Heart left ventricle (tissue), 16 donors: Measurements from ENCODE around the gene MED27. TPM values are rescaled to one million over a fixed set of nuclear protein-coding genes. Genes with fewer than 3 reads are reported as not detected.

Experiments
- ATAC-seq, 4 donors: fragments of 200-7000 bp; cut with Tn5 transposase; one replicate each; pipeline ENCODE4 v1.9.1; 2020 to 2022; ENCODE audit warnings: moderate library complexity in 4 of 4, mild to moderate bottlenecking in 3 of 4, moderate number of reproducible peaks in 1 of 4
- DNase-seq, 5 donors: peaks; one replicate each; pipeline ENCODE4 v3.0.0-alpha.2; 2020
- H3K27ac ChIP-seq, 12 donors: fragments of 200-600 bp; sonication (generic) in 4 of 12; one replicate each; pipeline versions ENCODE4 v1.5.0 to v1.8.0; 2016 to 2022; ENCODE audit warnings: mild to moderate bottlenecking in 2 of 12
- H3K27me3 ChIP-seq, 9 donors: fragments of 200-600 bp; sonication (generic) in 2 of 9; one replicate each; pipeline versions ENCODE4 v1.5.1 to v1.8.0; 2016 to 2022; ENCODE audit warnings: mild to moderate bottlenecking in 3 of 9
- H3K36me3 ChIP-seq, 9 donors: fragments of 200-600 bp; sonication (generic) in 2 of 9; one replicate each; pipeline versions ENCODE4 v1.5.0 to v1.8.0; 2018 to 2022; ENCODE audit warnings: mild to moderate bottlenecking in 2 of 9
- H3K4me1 ChIP-seq, 12 donors: fragments of 200-600 bp; sonication (generic) in 4 of 12; one replicate each; pipeline versions ENCODE4 v1.5.0 to v1.8.0; 2016 to 2022; ENCODE audit warnings: mild to moderate bottlenecking in 3 of 12
- H3K4me3 ChIP-seq, 12 donors: fragments of 200-600 bp; sonication (generic) in 4 of 12; one replicate each; pipeline versions ENCODE4 v1.5.0 to v1.8.0; 2017 to 2022; ENCODE audit warnings: mild to moderate bottlenecking in 9 of 12, moderate library complexity in 4 of 12
- H3K9me3 ChIP-seq, 12 donors: fragments of 200-600 bp; sonication (generic) in 4 of 12; one replicate each; pipeline versions ENCODE4 v1.5.0 to v1.8.0; 2016 to 2022; ENCODE audit warnings: mild to moderate bottlenecking in 1 of 12
- POLR2A ChIP-seq, 2 donors: fragments of 450-650 bp; IDR thresholded peaks; one replicate each; pipeline ENCODE4 v1.6.1; 2017; ENCODE audit warnings: antibody characterized with exemption in 2 of 2, mild to moderate bottlenecking in 2 of 2, moderate library complexity in 2 of 2
- WGBS, 4 donors: extraction: QIAGEN DNeasy Blood & Tissue Kit in 2 of 4; methylation state at CpG; one replicate each; pipeline versions ENCODE4 v1.1.5 to v1.1.7; 2013 to 2018; 5-methylcytosine and 5-hydroxymethylcytosine counted together
- intact Hi-C, 10 donors: fragments of 100-400 bp; cut with DNase I; formaldehyde crosslinking; loops; one replicate each; pipeline versions ENCODE4 v1.11.1 to v1.14.2; 2022
- polyA plus RNA-seq, 2 donors: library from polyadenylated mRNA; stranded (reverse); fragments of 200-250 nt; gene quantifications; one replicate each; pipeline ENCODE4 v1.2.3, GENCODE V29; 2013
- total RNA-seq, 9 donors: library from RNA; depleted of rRNA in 2 of 9; stranded (reverse); fragments of >200 nt in 2 of 9; fragmentation: NEBNext Ultra II Directional in 3 of 9; extraction: Animal tissue kit (Norgen Biotek cat#: 25700) in 3 of 9; gene quantifications; one replicate each; pipeline versions ENCODE4 v1.1.0 to v1.2.4, GENCODE V29; 2016 to 2023
- TF ChIP-seq, protein P1 (sequence below), 12 donors: fragments of 200-600 bp; sonication (generic) in 4 of 12; IDR thresholded peaks; one replicate each; pipeline versions ENCODE4 v1.5.0 to v1.8.0; 2018 to 2022; ENCODE audit warnings: antibody characterized with exemption in 12 of 12, mild to moderate bottlenecking in 5 of 12
- donor health status: ischemic (EF 13 %, LVEDD 7.1; RV severe dilation, severe dysfunction).
- donor health status: healthy with polysubstance abuse.
- donor health status: DM: no; HTN: yes; CAD: no.
- donor health status: DM: no; HTN: no; CAD: no.
- donor health status: ischemic (EF 25% LVEDD 6.9; RV normal size, moderate dysfunction).
- donor health status: ischemic (EF 25% LVEDD 5.7; RV mildly dilated, moderate dysfunction).
- donor health status: healthy.
- donor health status: DM: yes; HTN: yes; CAD: no.
- donor health status: ischemic (EF 35%, LVEDD 5.7; RV mildly dilated, moderate dysfunction).
- donor health status: nonischemic (EF 11% LVEDD 7.7; RV severe dilation, severe dysfunction).
- donor health status: DM: yes; HTN: yes; CAD: no.
- donor health status: PGD.
- donor health status: ischemic (EF 29% LVEDD 5.4; RV normal size, mild dysfunction).
- donor health status: nonischemic (EF 23%, LVEDD 6.1; RV moderate dilation, normal function).

Gene MED27
- total and polyA plus RNA-seq, 11 donors: 14.3 to 23.0 (median 15.6) TPM

DNA sequence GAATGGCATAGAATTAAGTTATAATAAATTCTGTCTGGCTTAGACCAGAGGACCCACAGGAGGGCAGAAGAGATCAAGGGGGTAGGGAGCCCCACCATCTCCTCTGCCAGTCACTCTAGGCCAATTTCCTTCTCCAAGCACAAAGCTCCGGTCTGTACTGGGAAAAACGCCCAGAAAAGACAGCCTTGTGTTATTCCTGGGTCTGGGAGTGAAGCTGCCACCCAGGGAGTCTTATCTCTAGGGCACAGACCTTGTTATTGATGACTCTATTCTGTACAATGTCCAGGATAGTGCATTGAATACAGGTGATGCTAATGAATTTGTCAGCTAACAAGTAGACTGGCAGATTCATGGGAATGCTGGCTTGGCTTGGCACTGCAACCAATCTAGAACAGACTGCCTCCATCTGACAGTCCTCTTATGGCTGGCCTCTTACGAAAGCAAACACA is 60.7 kb downstream of the MED27 start:
- Histone ChIP-seq H3K4me3 (no peak overlapping the region), H3K9me3 (no peaks in the 10 kb centered on the region), H3K4me1 (peaks cover 0 to 39% (median 12%) of the 10 kb centered on the region in 12 donors), H3K27ac (no peak overlapping the region), H3K36me3 (no peaks in the 10 kb centered on the region), H3K27me3 (no peaks in the 10 kb centered on the region)
- intact Hi-C loops: no loop called here
- TF ChIP-seq, protein P1, sequence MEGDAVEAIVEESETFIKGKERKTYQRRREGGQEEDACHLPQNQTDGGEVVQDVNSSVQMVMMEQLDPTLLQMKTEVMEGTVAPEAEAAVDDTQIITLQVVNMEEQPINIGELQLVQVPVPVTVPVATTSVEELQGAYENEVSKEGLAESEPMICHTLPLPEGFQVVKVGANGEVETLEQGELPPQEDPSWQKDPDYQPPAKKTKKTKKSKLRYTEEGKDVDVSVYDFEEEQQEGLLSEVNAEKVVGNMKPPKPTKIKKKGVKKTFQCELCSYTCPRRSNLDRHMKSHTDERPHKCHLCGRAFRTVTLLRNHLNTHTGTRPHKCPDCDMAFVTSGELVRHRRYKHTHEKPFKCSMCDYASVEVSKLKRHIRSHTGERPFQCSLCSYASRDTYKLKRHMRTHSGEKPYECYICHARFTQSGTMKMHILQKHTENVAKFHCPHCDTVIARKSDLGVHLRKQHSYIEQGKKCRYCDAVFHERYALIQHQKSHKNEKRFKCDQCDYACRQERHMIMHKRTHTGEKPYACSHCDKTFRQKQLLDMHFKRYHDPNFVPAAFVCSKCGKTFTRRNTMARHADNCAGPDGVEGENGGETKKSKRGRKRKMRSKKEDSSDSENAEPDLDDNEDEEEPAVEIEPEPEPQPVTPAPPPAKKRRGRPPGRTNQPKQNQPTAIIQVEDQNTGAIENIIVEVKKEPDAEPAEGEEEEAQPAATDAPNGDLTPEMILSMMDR (IDR thresholded peaks at IDR 0.05): no peak
- TF ChIP-seq POLR2A (IDR thresholded peaks at IDR 0.05): no peak
- 4 to 33% (median 31%) methylated on average over 3 of the region's 3 CpGs for WGBS, 4 donors
- DNase-seq: no peak
- ATAC-seq: peak in 3 of 4 donors; percentile 73 to 94 (median 83)

DNA sequence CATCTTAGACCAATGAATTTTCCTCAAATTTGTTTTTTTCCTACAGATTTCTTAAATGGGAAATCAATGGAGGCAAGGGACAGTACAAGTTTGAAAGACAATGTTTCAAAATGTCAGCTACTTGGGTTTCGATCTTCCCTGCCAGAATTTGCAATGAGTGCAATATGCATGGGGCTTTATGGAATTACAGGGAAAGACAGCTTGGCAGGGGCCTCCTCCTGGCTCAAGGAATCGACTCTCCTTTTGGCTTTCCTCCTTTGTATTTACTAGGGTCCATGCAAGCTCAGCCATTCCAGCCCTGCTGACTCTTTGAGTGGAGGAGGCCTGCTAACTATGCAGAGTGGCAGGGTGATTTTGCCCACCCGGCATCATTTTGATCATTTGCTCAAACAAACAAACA is 63.2 kb downstream of the MED27 start:
- peaks cover 0 to 40% (median 12%) of the 10 kb centered on the region in 12 donors for H3K4me1 ChIP-seq
- TF ChIP-seq, protein P1 (IDR thresholded peaks at IDR 0.05): no peak
- no peak for TF ChIP-seq POLR2A (IDR thresholded peaks at IDR 0.05)
- ATAC-seq (no peak), DNase-seq (no peak)
- peaks cover 0 to 12% (median 0%) of the 10 kb centered on the region in 9 donors for H3K36me3 ChIP-seq
- WGBS, 4 donors: 83 to 88% (median 87%) methylated on average over 3 of the region's 3 CpGs
- H3K9me3 ChIP-seq: no peaks in the 10 kb centered on the region
- intact Hi-C loops: no loop called here
- H3K27me3 ChIP-seq: no peaks in the 10 kb centered on the region
- no peak overlapping the region for H3K27ac ChIP-seq
- H3K4me3 ChIP-seq: no peak overlapping the region

DNA sequence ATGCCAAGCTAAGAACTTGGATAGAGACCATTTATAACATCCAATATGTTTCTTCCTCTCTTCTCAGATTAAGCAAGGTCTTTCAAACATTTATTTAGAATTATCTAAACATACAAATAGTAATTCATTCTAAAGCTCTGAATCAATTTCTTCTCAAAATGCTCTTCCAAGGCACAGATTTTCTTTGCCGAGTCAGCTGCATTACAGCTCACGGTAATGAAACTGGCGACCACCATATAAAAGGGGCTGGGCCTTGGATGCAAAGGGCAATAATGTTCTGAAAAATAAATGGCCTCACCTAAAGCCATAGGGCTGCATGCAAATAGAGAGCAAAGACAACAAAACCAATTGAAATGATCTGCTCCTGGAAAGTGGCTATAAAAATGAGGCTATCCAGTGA is 63.8 kb downstream of the MED27 start:
- Histone ChIP-seq H3K9me3 (no peaks in the 10 kb centered on the region), H3K27ac (no peak overlapping the region), H3K27me3 (no peaks in the 10 kb centered on the region), H3K4me1 (peaks cover 0 to 34% (median 11%) of the 10 kb centered on the region in 12 donors), H3K36me3 (peaks cover 0 to 12% (median 0%) of the 10 kb centered on the region in 9 donors), H3K4me3 (no peak overlapping the region)
- TF ChIP-seq POLR2A (IDR thresholded peaks at IDR 0.05): no peak
- TF ChIP-seq, protein P1 (IDR thresholded peaks at IDR 0.05): no peak
- no peak for ATAC-seq
- WGBS, 4 donors: 95 to 98% (median 97%) methylated on average over 3 of the region's 3 CpGs
- DNase-seq: no peak
- intact Hi-C loops: no loop called here

DNA sequence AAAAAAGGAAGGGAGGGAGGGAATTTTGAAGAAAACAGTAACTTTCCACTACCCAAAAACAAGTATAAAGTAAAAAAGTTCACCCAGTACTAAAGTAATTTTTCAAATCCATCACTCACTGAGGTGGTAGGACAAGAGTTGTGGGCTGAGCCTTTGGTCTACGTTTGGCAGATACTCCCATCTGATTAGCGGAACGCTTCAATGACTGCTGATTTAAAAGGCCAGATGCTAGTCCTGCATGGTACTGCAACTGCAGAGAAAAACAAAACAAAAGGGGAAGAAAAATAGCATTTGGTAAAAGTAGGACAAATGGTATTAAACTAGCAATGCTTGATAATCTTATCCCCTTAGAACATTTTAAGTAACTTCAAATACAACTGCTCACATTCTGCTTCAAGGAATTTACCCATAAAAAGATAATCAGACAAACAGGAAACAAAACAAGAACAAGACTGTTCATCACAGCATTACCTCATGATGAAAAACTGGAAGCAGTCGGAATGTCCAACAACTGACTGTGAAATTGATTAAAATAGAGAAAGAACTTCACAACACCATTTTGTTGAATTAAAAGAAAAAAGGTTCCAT is 65.4 kb downstream of the MED27 start:
- 56 to 65% (median 58%) methylated on average over 4 of the region's 4 CpGs for WGBS, 4 donors
- no peak for TF ChIP-seq POLR2A (IDR thresholded peaks at IDR 0.05)
- TF ChIP-seq, protein P1 (IDR thresholded peaks at IDR 0.05): no peak
- intact Hi-C loops: no loop called here
- H3K27me3 ChIP-seq: no peaks in the 10 kb centered on the region
- H3K36me3 ChIP-seq: peaks cover 0 to 12% (median 0%) of the 10 kb centered on the region in 9 donors
- H3K4me3 ChIP-seq: no peak overlapping the region
- DNase-seq: no peak
- no peaks in the 10 kb centered on the region for H3K9me3 ChIP-seq
- no peak for ATAC-seq
- H3K4me1 ChIP-seq: peaks cover 0 to 20% (median 4%) of the 10 kb centered on the region in 12 donors
- H3K27ac ChIP-seq: peak overlapping the region in 3 of 12 donors; percentile 24 to 54 (median 32)
